H1 (cell line): ENCODE results near the gene TACC2. TPM values are rescaled to one million over a fixed set of nuclear protein-coding genes. Genes with fewer than 3 reads are reported as not detected.
A peak's percentile ranks its signal among the peaks of the same experiment; 100 is the strongest.

ENCODE experiments used
- CTCF ChIA-PET: fragments of 300-600 bp; sonication (Branson Sonifier 250); formaldehyde crosslinking; loops from one replicate; lab custom pipeline; 2021; ENCODE audit not compliant: partially characterized antibody; lab: Charles Lee
- POLR2A ChIA-PET: fragments of 300-600 bp; sonication (Branson Sonifier 250); formaldehyde crosslinking; loops from one replicate; lab custom pipeline; 2021; ENCODE audit warnings: inconsistent platforms; ENCODE audit not compliant: partially characterized antibody; lab: Charles Lee
- DNase-seq, 2 experiments: peaks; one replicate each; pipeline versions ENCODE4 v3.0.0 to v3.0.0-alpha.2; 2010 to 2022; ENCODE audit warnings: low spot score in 2 of 2, low read depth in 1 of 2, mixed read lengths in 1 of 2
- FAIRE-seq: peaks from 2 replicates; lab custom pipeline; 2011; peaks lifted over from hg19 to GRCh38; lab: Jason Lieb, UNC
- H2AFZ ChIP-seq: 2 replicates; pipeline ENCODE4 v1.8.1; 2012; ENCODE audit warnings: low read length, inconsistent platforms
- H2AK5ac ChIP-seq: 2 replicates; pipeline ENCODE4 v1.6.1; 2013; ENCODE audit warnings: low read depth, low read length
- H2BK120ac ChIP-seq: replicated peaks from 2 replicates; pipeline ENCODE3; 2013; ENCODE audit warnings: low read depth, low read length, inconsistent platforms
- H2BK12ac ChIP-seq: 2 replicates; pipeline ENCODE4 v1.6.1; 2013; ENCODE audit warnings: low read depth, low read length
- H2BK15ac ChIP-seq: 2 replicates; pipeline ENCODE4 v1.6.1; 2013; ENCODE audit warnings: low read length
- H2BK20ac ChIP-seq: 2 replicates; pipeline ENCODE4 v1.6.1; 2013; ENCODE audit warnings: low read length
- H2BK5ac ChIP-seq: 2 replicates; pipeline ENCODE4 v1.6.1; 2013; ENCODE audit warnings: low read depth, low read length
- H3K14ac ChIP-seq: 2 replicates; pipeline ENCODE4 v1.6.1; 2013; ENCODE audit warnings: inconsistent platforms; ENCODE audit not compliant: insufficient read length
- H3K18ac ChIP-seq: 2 replicates; pipeline ENCODE4 v1.6.1; 2013; ENCODE audit warnings: low read length; ENCODE audit errors: extremely low read depth
- H3K23ac ChIP-seq: 2 replicates; pipeline ENCODE4 v1.6.1; 2013; ENCODE audit warnings: inconsistent platforms; ENCODE audit not compliant: insufficient read length
- H3K23me2 ChIP-seq: 2 replicates; pipeline ENCODE4 v1.6.1; 2013; ENCODE audit warnings: low read depth, low read length
- H3K27ac ChIP-seq: 2 replicates; pipeline ENCODE4 v1.6.1; 2011; ENCODE audit warnings: low read depth, low read length, inconsistent platforms
- H3K27me3 ChIP-seq, 4 experiments: replicated peaks in 1 of 4; 1 replicate in 1 of 4; 2 replicates in 3 of 4; pipeline versions ENCODE4 v1.6.1 to v1.8.1; 2011 to 2013; ENCODE audit warnings: low read length in 3 of 4, mild to moderate bottlenecking in 3 of 4, inconsistent platforms in 2 of 4, mixed read lengths in 2 of 4, moderate library complexity in 1 of 4; ENCODE audit not compliant: control insufficient read depth in 3 of 4, insufficient read depth in 3 of 4; ENCODE audit errors: extremely low read depth in 1 of 4
- H3K36me3 ChIP-seq, 4 experiments: 2 replicates each; pipeline versions ENCODE4 v1.6.1 to v1.8.1; 2011 to 2013; ENCODE audit warnings: mild to moderate bottlenecking in 4 of 4, low read length in 3 of 4, moderate library complexity in 2 of 4, control low read depth in 1 of 4, inconsistent platforms in 1 of 4; ENCODE audit not compliant: insufficient read depth in 4 of 4, control insufficient read depth in 2 of 4
- H3K4ac ChIP-seq: replicated peaks from 2 replicates; pipeline ENCODE3; 2013; ENCODE audit warnings: low read length, low read depth, mixed read lengths, inconsistent platforms; ENCODE audit not compliant: insufficient read length
- H3K4me1 ChIP-seq, 4 experiments: replicated peaks in 1 of 4; 1 replicate in 1 of 4; 2 replicates in 3 of 4; pipeline versions ENCODE4 v1.6.1 to v1.8.1; 2011 to 2013; ENCODE audit warnings: low read length in 3 of 4, inconsistent platforms in 2 of 4, mixed read lengths in 1 of 4; ENCODE audit not compliant: insufficient read depth in 4 of 4, control insufficient read depth in 3 of 4
- H3K4me2 ChIP-seq, 2 experiments: 2 replicates each; pipeline versions ENCODE4 v1.6.1 to v1.8.1; 2011 to 2013; ENCODE audit warnings: low read depth in 2 of 2, low read length in 2 of 2, control low read depth in 1 of 2, inconsistent platforms in 1 of 2, mild to moderate bottlenecking in 1 of 2; ENCODE audit not compliant: insufficient read depth in 1 of 2
- H3K4me3 ChIP-seq, 4 experiments: fragments of 200-600, 300-600 bp in 1 of 4; sonication (generic), shearing (Covaris generic), sonication (Bioruptor Twin) in 1 of 4; 2 replicates each; pipeline versions ENCODE4 v1.5.1 to v1.8.1; 2011 to 2016; ENCODE audit warnings: low read length in 4 of 4, low read depth in 3 of 4, control low read depth in 2 of 4, inconsistent platforms in 2 of 4, mild to moderate bottlenecking in 2 of 4, mixed read lengths in 1 of 4, moderate library complexity in 1 of 4; ENCODE audit not compliant: insufficient read depth in 2 of 4; ENCODE audit errors: extremely low read depth in 1 of 4
- H3K56ac ChIP-seq: replicated peaks from 2 replicates; pipeline ENCODE3; 2013; ENCODE audit warnings: low read depth, mild to moderate bottlenecking, mixed read lengths, low read length, inconsistent platforms; ENCODE audit not compliant: insufficient read length
- H3K79me1 ChIP-seq: 2 replicates; pipeline ENCODE4 v1.6.1; 2013; ENCODE audit warnings: low read depth, low read length, control low read depth
- H3K79me2 ChIP-seq, 2 experiments: 2 replicates each; pipeline versions ENCODE4 v1.6.1 to v1.8.1; 2012 to 2013; ENCODE audit warnings: low read length in 2 of 2, mild to moderate bottlenecking in 2 of 2, inconsistent platforms in 1 of 2; ENCODE audit not compliant: insufficient read depth in 2 of 2, control insufficient read depth in 1 of 2
- H3K9ac ChIP-seq, 4 experiments: replicated peaks in 1 of 4; 1 replicate in 1 of 4; 2 replicates in 3 of 4; pipeline versions ENCODE4 v1.6.1 to v1.8.1; 2011 to 2013; ENCODE audit warnings: low read depth in 3 of 4, low read length in 3 of 4, control low read depth in 2 of 4, mild to moderate bottlenecking in 2 of 4, moderate library complexity in 2 of 4, inconsistent platforms in 1 of 4; ENCODE audit errors: extremely low read depth in 1 of 4
- H3K9me3 ChIP-seq, 2 experiments: 2 replicates each; pipeline versions ENCODE4 v1.6.1 to v1.8.1; 2012 to 2013; ENCODE audit warnings: mild to moderate bottlenecking in 2 of 2, moderate library complexity in 2 of 2, control low read depth in 1 of 2, inconsistent platforms in 1 of 2, low read depth in 1 of 2, low read length in 1 of 2, mixed read lengths in 1 of 2; ENCODE audit not compliant: insufficient read depth in 2 of 2
- H4K20me1 ChIP-seq, 2 experiments: replicated peaks in 1 of 2; 2 replicates each; pipeline versions ENCODE3 to v1.8.1; 2011 to 2013; ENCODE audit warnings: inconsistent platforms in 2 of 2, low read length in 2 of 2, mild to moderate bottlenecking in 1 of 2; ENCODE audit not compliant: insufficient read depth in 2 of 2, control insufficient read depth in 1 of 2
- H4K5ac ChIP-seq: 2 replicates; pipeline ENCODE4 v1.6.1; 2013; ENCODE audit warnings: low read length, low read depth, mixed read lengths, inconsistent platforms; ENCODE audit not compliant: insufficient read length
- H4K8ac ChIP-seq: 2 replicates; pipeline ENCODE4 v1.8.0; 2013; ENCODE audit warnings: mild to moderate bottlenecking, moderate library complexity, low read length, inconsistent platforms; ENCODE audit not compliant: insufficient read depth; ENCODE audit errors: extremely low read depth
- H4K91ac ChIP-seq: replicated peaks from 2 replicates; pipeline ENCODE3; 2013; ENCODE audit warnings: low read length, mixed read lengths, inconsistent platforms; ENCODE audit not compliant: insufficient read length
- ATF3 ChIP-seq: IDR thresholded peaks from 2 replicates; pipeline ENCODE4 v1.6.1; 2011; ENCODE audit warnings: low read depth, mild to moderate bottlenecking, low read length; ENCODE audit not compliant: insufficient read depth
- BACH1 ChIP-seq: IDR thresholded peaks from 2 replicates; pipeline ENCODE4 v1.6.1; 2012; ENCODE audit warnings: low read length, improper control_type of control experiment
- HDAC2 ChIP-seq, 2 experiments: fragments of 300-600 bp in 1 of 2; sonication (generic) in 1 of 2; IDR thresholded peaks; 2 replicates each; pipeline ENCODE4 v1.6.1; 2011 to 2012; ENCODE audit warnings: low read depth in 2 of 2, low read length in 2 of 2, mild to moderate bottlenecking in 2 of 2, moderate library complexity in 2 of 2, borderline replicate concordance in 1 of 2, inconsistent platforms in 1 of 2
- JUND ChIP-seq: IDR thresholded peaks from 2 replicates; pipeline ENCODE4 v1.6.1; 2011; ENCODE audit warnings: mild to moderate bottlenecking, improper control_type of control experiment, low read length
- KDM4A ChIP-seq: IDR thresholded peaks from one replicate; pipeline ENCODE4 v1.7.1; 2012; ENCODE audit warnings: low read depth, mild to moderate bottlenecking, moderate library complexity, low read length, inconsistent platforms; ENCODE audit not compliant: severe bottlenecking
- POU5F1 ChIP-seq: IDR thresholded peaks from 2 replicates; pipeline ENCODE4 v1.6.1; 2011; ENCODE audit warnings: low read depth, mild to moderate bottlenecking, low read length, moderate library complexity
- SIX5 ChIP-seq: IDR thresholded peaks from 2 replicates; pipeline ENCODE4 v1.6.1; 2011; ENCODE audit warnings: mild to moderate bottlenecking, low read depth, low read length
- TCF12 ChIP-seq: IDR thresholded peaks from 2 replicates; pipeline ENCODE4 v1.6.1; 2011; ENCODE audit warnings: low read depth, mild to moderate bottlenecking, low read length
- WGBS, 2 experiments: shearing (Covaris generic) in 1 of 2; methylation state at CpG; one replicate each; pipeline versions ENCODE4 v1.1.6 to v1.1.7; 2013 to 2015; ENCODE audit warnings: low lambda C conversion rate in 2 of 2, mixed read lengths in 2 of 2, inconsistent platforms in 1 of 2, low coverage in 1 of 2, missing lambda C conversion rate in 1 of 2; ENCODE audit not compliant: insufficient replicate concordance in 2 of 2, insufficient coverage in 1 of 2, insufficient read length in 1 of 2; ENCODE audit errors: extremely low coverage in 1 of 2, missing lambda C conversion rate in 1 of 2; 5-methylcytosine and 5-hydroxymethylcytosine counted together
- polyA plus RNA-seq, 7 experiments: library from polyadenylated mRNA; depleted of rRNA in 3 of 7; stranded (reverse) in 5 of 7; unstranded in 2 of 7; fragments of >200 nt in 5 of 7; fragments of 200-250 nt in 2 of 7; gene quantifications; 1 replicate in 5 of 7; 2 replicates in 1 of 7; 4 replicates in 1 of 7; pipeline versions ENCODE4 v1.2.1 to v1.2.3, GENCODE V29; 2011 to 2013; ENCODE audit warnings: missing spikeins in 2 of 7, mixed read lengths in 2 of 7
- total RNA-seq: library from RNA; stranded (reverse); fragmentation: NEBNext Ultra II Directional; extraction: Animal tissue kit (Norgen Biotek cat#: 25700); gene quantifications from 2 replicates; pipeline ENCODE4 v1.2.1, GENCODE V29; 2021

Gene TACC2
- total and polyA plus RNA-seq, 2 of the 8 experiments (the other 6 are each of a cell fraction or from before 2014, with no cell fraction given), result 21.2 to 46.6 TPM

- H3K79me2 ChIP-seq, result no peaks in the 10 kb centered on the region
- H3K18ac ChIP-seq, result no peak overlapping the region
- H3K9me3 ChIP-seq, result no peaks in the 10 kb centered on the region
- H3K27ac ChIP-seq, result no peak overlapping the region
- POLR2A ChIA-PET, result no interaction called here
- H4K20me1 ChIP-seq, result no peaks in the 10 kb centered on the region
- H2BK20ac ChIP-seq, result no peak overlapping the region
- H3K36me3 ChIP-seq, result no peaks in the 10 kb centered on the region
- peaks cover 1 to 6% (median 4%) of the 10 kb centered on the region in 4 experiments; a peak in 4 of 7 replicates for H3K4me1 ChIP-seq
- no peak overlapping the region for H3K23ac ChIP-seq
- H2AFZ ChIP-seq, result no peak overlapping the region
- no peak overlapping the region; a peak in 1 of 4 replicates for H3K4me2 ChIP-seq
- no peak overlapping the region for H2BK15ac ChIP-seq
- H4K8ac ChIP-seq, result no peak overlapping the region
- no peak overlapping the region for H3K14ac ChIP-seq
- TF ChIP-seq HDAC2 (IDR thresholded peaks at IDR 0.05; ENCODE audit: borderline replicate concordance in 1 of 2, low read depth in 2 of 2, low read length in 2 of 2), result no peak
- no peak for TF ChIP-seq SIX5
- TF ChIP-seq ATF3, result no peak
- no peak for TF ChIP-seq TCF12
- TF ChIP-seq POU5F1, result no peak
- peak; percentile 40; the same call in 1 of the 2 replicates for TF ChIP-seq BACH1
- peak; percentile 54; the same call in 1 of the 2 replicates for TF ChIP-seq JUND
- no peak for TF ChIP-seq KDM4A
- no peaks in the 10 kb centered on the region for H3K79me1 ChIP-seq
- no peak overlapping the region for H3K4me3 ChIP-seq
- H4K5ac ChIP-seq, result no peak overlapping the region
- H4K91ac ChIP-seq, result no peak overlapping the region
- 75% methylated on average over 7 of the region's 7 CpGs; no CpG with 5 or more reads in 1 of the 2 experiments for WGBS, 2 experiments
- H2BK5ac ChIP-seq, result no peak overlapping the region
- H2AK5ac ChIP-seq, result no peak overlapping the region
- FAIRE-seq (no peak), DNase-seq (no peak)
- no peak overlapping the region for H2BK12ac ChIP-seq
- H3K27me3 ChIP-seq, result peaks cover 0 to 4% (median 0%) of the 10 kb centered on the region in 4 experiments; a peak in 2 of 7 replicates
- H3K4ac ChIP-seq, result no peak overlapping the region
- H2BK120ac ChIP-seq, result no peak overlapping the region
- H3K9ac ChIP-seq, result no peak overlapping the region
- CTCF ChIA-PET, result interaction anchor here (1.1 to 10.8 kb wide), 5 partner anchors 12 to 233 kb away, joined by 3 to 74 read pairs (median 9); partner anchors contain the start of gene BTBD16
- no peak overlapping the region for H3K56ac ChIP-seq
- H3K23me2 ChIP-seq, result no peaks in the 10 kb centered on the region
Measured at GRCh38 chr10:122286867-122287266, 297.9 kb downstream of the TACC2 start.
